Nephron progenitor cell (in vitro differentiated cells): ENCODE measurements around the gene PRF1.

Source experiments
- DNase-seq: peaks from one replicate; pipeline ENCODE4 v3.0.0; 2021
- H3K27ac Mint-ChIP-seq: 2 replicates; pipeline ENCODE4 v1.8.0; 2021; ENCODE audit warnings: mild to moderate bottlenecking, moderate library complexity, mixed read lengths
- H3K27me3 Mint-ChIP-seq: 2 replicates; pipeline ENCODE4 v1.8.0; 2021; ENCODE audit warnings: mild to moderate bottlenecking, low read depth, mixed read lengths; ENCODE audit not compliant: poor library complexity
- H3K36me3 Mint-ChIP-seq: 2 replicates; pipeline ENCODE4 v1.8.0; 2021; ENCODE audit warnings: low read depth, mixed read lengths
- H3K4me1 Mint-ChIP-seq: 2 replicates; pipeline ENCODE4 v1.8.0; 2021; ENCODE audit warnings: mixed read lengths
- H3K4me3 Mint-ChIP-seq: 2 replicates; pipeline ENCODE4 v1.8.0; 2021; ENCODE audit warnings: mild to moderate bottlenecking, moderate library complexity, mixed read lengths
- H3K9me3 Mint-ChIP-seq: 2 replicates; pipeline ENCODE4 v1.8.0; 2021; ENCODE audit warnings: mild to moderate bottlenecking, moderate library complexity, mixed read lengths
- CTCF ChIP-seq: fragments of 200-600 bp; sonication (generic); IDR thresholded peaks from 2 replicates; pipeline ENCODE4 v1.5.0; 2021; ENCODE audit warnings: antibody characterized with exemption

The PRF1 gene

GRCh38 chr10:70603449-70603801 lies 884 bp upstream of the PRF1 start:
- Mint-ChIP-seq H3K9me3 (peaks cover 4% of the 10 kb centered on the region), H3K36me3 (no peaks in the 10 kb centered on the region), H3K4me3 (no peak overlapping the region), H3K27me3 (peaks cover 4% of the 10 kb centered on the region), H3K27ac (no peak overlapping the region), H3K4me1 (no peaks in the 10 kb centered on the region)
- no peak for TF ChIP-seq CTCF
- DNase-seq = no peak

- H3K27ac Mint-ChIP-seq = no peak overlapping the region
- no peak for TF ChIP-seq CTCF
Measured at GRCh38 chr10:70601746-70602145, 795 bp downstream of the PRF1 start.

GRCh38 chr10:70600512-70601395 lies 1.8 kb downstream of the PRF1 start:
- Mint-ChIP-seq H3K4me1 (peaks cover 17% of the 10 kb centered on the region), H3K4me3 (no peak overlapping the region), H3K27me3 (peaks cover 7% of the 10 kb centered on the region), H3K27ac (no peak overlapping the region), H3K9me3 (peaks cover under 1% of the 10 kb centered on the region), H3K36me3 (no peaks in the 10 kb centered on the region)
- DNase-seq = no peak
- no peak for TF ChIP-seq CTCF

More at GRCh38 chr10:70601746-70602145, 795 bp downstream of the PRF1 start:
- Mint-ChIP-seq H3K4me3 (no peak overlapping the region), H3K4me1 (peaks cover 7% of the 10 kb centered on the region), H3K9me3 (peaks cover 4% of the 10 kb centered on the region), H3K36me3 (no peaks in the 10 kb centered on the region), H3K27me3 (peaks cover 7% of the 10 kb centered on the region)
- no peak for DNase-seq

- Mint-ChIP-seq H3K4me3 (no peak overlapping the region), H3K4me1 (peaks cover 26% of the 10 kb centered on the region), H3K36me3 (no peaks in the 10 kb centered on the region), H3K27me3 (peaks cover 7% of the 10 kb centered on the region), H3K9me3 (no peaks in the 10 kb centered on the region), H3K27ac (no peak overlapping the region)
- no peak for TF ChIP-seq CTCF
- no peak for DNase-seq
Measured at GRCh38 chr10:70599791-70600190, 2.8 kb downstream of the PRF1 start.

- DNase-seq = no peak
- Mint-ChIP-seq H3K4me1 (peaks cover 29% of the 10 kb centered on the region), H3K36me3 (no peaks in the 10 kb centered on the region), H3K4me3 (no peak overlapping the region), H3K27ac (no peak overlapping the region), H3K27me3 (peaks cover 7% of the 10 kb centered on the region), H3K9me3 (no peaks in the 10 kb centered on the region)
- TF ChIP-seq CTCF = no peak
Measured at GRCh38 chr10:70599319-70599718, 3.2 kb downstream of the PRF1 start.

- H3K4me3 Mint-ChIP-seq = no peak overlapping the region
- H3K36me3 Mint-ChIP-seq = no peaks in the 10 kb centered on the region
- H3K27ac Mint-ChIP-seq = no peak overlapping the region
- no peak for DNase-seq
- H3K27me3 Mint-ChIP-seq = peaks cover 7% of the 10 kb centered on the region
- no peak for TF ChIP-seq CTCF
- H3K9me3 Mint-ChIP-seq = no peaks in the 10 kb centered on the region
- H3K4me1 Mint-ChIP-seq = peaks cover 29% of the 10 kb centered on the region
Measured at GRCh38 chr10:70598857-70599295, 3.7 kb downstream of the PRF1 start.
